GM12878 (cell line): Measurements from ENCODE around the gene NTN1. TPM values are rescaled to one million over a fixed set of nuclear protein-coding genes. Genes with fewer than 3 reads are reported as not detected.

Source experiments
- ATAC-seq: fragments of 200-7000 bp; cut with Tn5 transposase; 3 replicates; pipeline ENCODE4 v1.9.1; 2020; ENCODE audit warnings: mild to moderate bottlenecking, moderate library complexity
- BruUV-seq: library from RNA; stranded (reverse); fragments of 400-500 nt; replicated peaks from 2 replicates; lab custom pipeline; 2021; lab: Mats Ljungman, UMichigan
- CTCF ChIA-PET: fragments of 300-600 bp; sonication (Branson Sonifier 250); formaldehyde crosslinking; extraction: SDS; loops from one replicate; lab custom pipeline; 2021; ENCODE audit warnings: inconsistent platforms; lab: Yijun Ruan, JAX
- POLR2A ChIA-PET: fragments of 350-600 bp; formaldehyde crosslinking; extraction: SDS; loops from one replicate; lab custom pipeline; 2021; ENCODE audit warnings: inconsistent platforms; lab: Charles Lee
- RAD21 ChIA-PET: fragments of 300-600 bp; sonication (Branson Sonifier 250); formaldehyde crosslinking; loops from one replicate; lab custom pipeline; 2023; ENCODE audit warnings: antibody characterized with exemption; ENCODE audit not compliant: unreplicated experiment; lab: Charles Lee
- SMC1A ChIA-PET: fragments of 300-600 bp; sonication (Branson Sonifier 250); formaldehyde crosslinking; loops from one replicate; lab custom pipeline; 2023; ENCODE audit not compliant: unreplicated experiment, uncharacterized antibody; lab: Charles Lee
- DNase-seq: peaks from one replicate; pipeline ENCODE4 v3.0.0-alpha.2; 2011; ENCODE audit warnings: low read depth, low spot score
- FAIRE-seq: peaks from 3 replicates; lab custom pipeline; 2011; peaks lifted over from hg19 to GRCh38; lab: Jason Lieb, UNC
- H2AFZ ChIP-seq: 2 replicates; pipeline ENCODE4 v1.6.0; 2011; ENCODE audit warnings: low read depth, low read length, control low read depth; ENCODE audit not compliant: control insufficient read depth
- H3K27ac ChIP-seq: 2 replicates; pipeline ENCODE4 v1.5.1; 2011; ENCODE audit warnings: control low read depth; ENCODE audit not compliant: control insufficient read depth, insufficient read depth
- H3K27me3 ChIP-seq, 2 experiments: replicated peaks in 1 of 2; 2 replicates each; pipeline versions ENCODE4 v1.6.0 to v1.6.1; 2011; ENCODE audit warnings: low read length in 1 of 2; ENCODE audit not compliant: control insufficient read depth in 2 of 2, insufficient read depth in 2 of 2
- H3K36me3 ChIP-seq, 2 experiments: 2 replicates each; pipeline ENCODE4 v1.5.1; 2011; ENCODE audit warnings: low read length in 1 of 2; ENCODE audit not compliant: control insufficient read depth in 2 of 2, insufficient read depth in 2 of 2
- H3K4me1 ChIP-seq: 2 replicates; pipeline ENCODE4 v1.6.1; 2011; ENCODE audit warnings: mild to moderate bottlenecking, low read length, moderate library complexity, mixed read lengths; ENCODE audit not compliant: control insufficient read depth, insufficient read depth
- H3K4me2 ChIP-seq: 2 replicates; pipeline ENCODE4 v1.6.0; 2011; ENCODE audit warnings: control low read depth; ENCODE audit not compliant: control insufficient read depth, insufficient read depth
- H3K4me3 ChIP-seq: fragments of 200-600 bp; sonication (generic); 2 replicates; pipeline ENCODE4 v1.5.1; 2016
- H3K79me2 ChIP-seq: 2 replicates; pipeline ENCODE4 v1.6.0; 2011; ENCODE audit warnings: low read length; ENCODE audit not compliant: control insufficient read depth, insufficient read depth
- H3K9ac ChIP-seq: 2 replicates; pipeline ENCODE4 v1.8.0; 2011; ENCODE audit warnings: low read length, control low read depth, mixed read lengths; ENCODE audit not compliant: control insufficient read depth, insufficient read depth
- H3K9me3 ChIP-seq: replicated peaks from 3 replicates; pipeline ENCODE4 v1.5.1; 2011; ENCODE audit warnings: mild to moderate bottlenecking, low read length; ENCODE audit not compliant: control insufficient read depth, insufficient read depth
- H4K20me1 ChIP-seq: 2 replicates; pipeline ENCODE4 v1.6.0; 2011; ENCODE audit not compliant: control insufficient read depth, insufficient read depth
- HDGF ChIP-seq: fragments of 450-650 bp; IDR thresholded peaks from 2 replicates; pipeline ENCODE4 v1.6.1; 2016; ENCODE audit warnings: antibody characterized with exemption
- HSF1 ChIP-seq: fragments of 150-350 bp; IDR thresholded peaks from 2 replicates; pipeline ENCODE4 v1.6.1; 2014; ENCODE audit warnings: mild to moderate bottlenecking, low read depth, low read length
- JUNB ChIP-seq: IDR thresholded peaks from 2 replicates; pipeline ENCODE4 v1.6.1; 2016; ENCODE audit warnings: antibody characterized with exemption, mild to moderate bottlenecking
- KLF5 ChIP-seq: fragments of 450-650 bp; IDR thresholded peaks from 2 replicates; pipeline ENCODE4 v1.6.1; 2014; ENCODE audit warnings: mild to moderate bottlenecking; ENCODE audit not compliant: partially characterized antibody
- NFYA ChIP-seq: IDR thresholded peaks from 2 replicates; pipeline ENCODE4 v1.6.1; 2011; ENCODE audit warnings: low read depth, mild to moderate bottlenecking, low read length, improper control_type of control experiment, borderline replicate concordance
- PML ChIP-seq: IDR thresholded peaks from 2 replicates; pipeline ENCODE4 v1.6.1; 2012; ENCODE audit warnings: low read length, inconsistent platforms
- POLR2AphosphoS5 ChIP-seq: IDR thresholded peaks from 2 replicates; pipeline ENCODE4 v1.6.1; 2011; ENCODE audit warnings: mild to moderate bottlenecking, low read length, inconsistent platforms
- RFX5 ChIP-seq: IDR thresholded peaks from 2 replicates; pipeline ENCODE4 v1.6.1; 2011; ENCODE audit warnings: low read depth, low read length, improper control_type of control experiment
- SREBF1 ChIP-seq: IDR thresholded peaks from 2 replicates; pipeline ENCODE4 v1.6.1; 2012; ENCODE audit warnings: mild to moderate bottlenecking, low read length
- WGBS: methylation state at CpG from one replicate; pipeline ENCODE4 v1.1.6; 2016; ENCODE audit warnings: low lambda C conversion rate; ENCODE audit not compliant: insufficient replicate concordance, insufficient coverage; ENCODE audit errors: missing lambda C conversion rate; 5-methylcytosine and 5-hydroxymethylcytosine counted together
- in situ Hi-C: fragments of 300-500 bp; cut with MboI; formaldehyde crosslinking; loops from 9 replicates; pipeline ENCODE4 v1.14.3; 2018; ENCODE audit warnings: mixed read lengths
- intact Hi-C: fragments of 100-400 bp; cut with micrococcal nuclease; formaldehyde crosslinking; loops from one replicate; pipeline ENCODE4 v1.14.2; 2022; ENCODE audit not compliant: unreplicated experiment
- polyA plus RNA-seq, 11 experiments: library from polyadenylated mRNA; depleted of rRNA in 4 of 11; unstranded in 6 of 11; stranded (reverse) in 5 of 11; fragments of >200 nt; fragmentation: Nextera tagmentation in 4 of 11; fragmentation: Illumina TruSeq in 1 of 11; extraction: Ambion mirVana in 4 of 11; extraction: Trizol in 1 of 11; gene quantifications; 1 replicate in 1 of 11; 2 replicates in 10 of 11; pipeline versions ENCODE4 v1.2.1 to v1.2.3, GENCODE V29; 2011 to 2016; ENCODE audit warnings: inconsistent platforms in 2 of 11, missing spikeins in 2 of 11, low read depth in 1 of 11
- total RNA-seq, 4 experiments: library from RNA; depleted of rRNA in 3 of 4; stranded (reverse); fragments of >200 nt in 3 of 4; fragmentation: Illumina TruSeq in 1 of 4; extraction: Trizol in 1 of 4; gene quantifications; 2 replicates each; pipeline versions ENCODE4 v1.2.1 to v1.2.3, GENCODE V29; 2013 to 2021
- TF ChIP-seq, protein P1 (sequence below): fragments of 450-650 bp; IDR thresholded peaks from 2 replicates; pipeline ENCODE4 v1.6.1; 2017; ENCODE audit warnings: mild to moderate bottlenecking, moderate library complexity
- TF ChIP-seq, protein P2 (sequence below): IDR thresholded peaks from 2 replicates; pipeline ENCODE4 v1.6.1; 2011; ENCODE audit warnings: borderline replicate concordance, low read depth, mild to moderate bottlenecking, moderate library complexity, low read length; ENCODE audit not compliant: insufficient read depth, poor library complexity, severe bottlenecking

Gene NTN1
- total and polyA plus RNA-seq, 10 of the 15 experiments (the other 5 are each of a cell fraction or from before 2014, with no cell fraction given) = 0.02 to 0.89 (median 0.35) TPM

GRCh38 chr17:9057310-9057709 lies 36.0 kb downstream of the NTN1 start:
- SMC1A ChIA-PET = no interaction called here

GRCh38 chr17:9062399-9062902 lies 41.1 kb downstream of the NTN1 start:
- FAIRE-seq (no peak), DNase-seq (no peak), ATAC-seq (no peak)
- Histone ChIP-seq H3K4me2 (no peak overlapping the region), H3K4me3 (no peak overlapping the region), H3K9ac (no peak overlapping the region), H3K4me1 (no peaks in the 10 kb centered on the region), H3K36me3 (no peaks in the 10 kb centered on the region), H3K27ac (no peak overlapping the region), H4K20me1 (no peaks in the 10 kb centered on the region), H3K27me3 (no peaks in the 10 kb centered on the region; a peak in 1 of 4 replicates), H3K79me2 (no peaks in the 10 kb centered on the region), H3K9me3 (no peaks in the 10 kb centered on the region), H2AFZ (no peak overlapping the region)
- ChIA-PET RAD21 (no interaction called here), CTCF (interaction anchor here (0.7 to 1.0 kb wide), 4 partner anchors 10 to 495 kb away, joined by 3 to 4 read pairs (median 3); no protein-coding TSS in a partner anchor), POLR2A (no interaction called here), SMC1A (interaction anchor here (0.7 kb wide), 1 partner anchor 1540 kb away, joined by 3 read pairs; no protein-coding TSS in a partner anchor)
- WGBS = 48% methylated on average over 9 of the region's 9 CpGs
- BruUV-seq = no TSS peak
- in situ Hi-C loops (no loop called here), intact Hi-C loops (no loop called here)
- TF ChIP-seq RFX5 (no peak), SREBF1 (no peak), HSF1 (no peak), JUNB (no peak), NFYA (no peak), PML (no peak), KLF5 (no peak)
- TF ChIP-seq, protein P1, sequence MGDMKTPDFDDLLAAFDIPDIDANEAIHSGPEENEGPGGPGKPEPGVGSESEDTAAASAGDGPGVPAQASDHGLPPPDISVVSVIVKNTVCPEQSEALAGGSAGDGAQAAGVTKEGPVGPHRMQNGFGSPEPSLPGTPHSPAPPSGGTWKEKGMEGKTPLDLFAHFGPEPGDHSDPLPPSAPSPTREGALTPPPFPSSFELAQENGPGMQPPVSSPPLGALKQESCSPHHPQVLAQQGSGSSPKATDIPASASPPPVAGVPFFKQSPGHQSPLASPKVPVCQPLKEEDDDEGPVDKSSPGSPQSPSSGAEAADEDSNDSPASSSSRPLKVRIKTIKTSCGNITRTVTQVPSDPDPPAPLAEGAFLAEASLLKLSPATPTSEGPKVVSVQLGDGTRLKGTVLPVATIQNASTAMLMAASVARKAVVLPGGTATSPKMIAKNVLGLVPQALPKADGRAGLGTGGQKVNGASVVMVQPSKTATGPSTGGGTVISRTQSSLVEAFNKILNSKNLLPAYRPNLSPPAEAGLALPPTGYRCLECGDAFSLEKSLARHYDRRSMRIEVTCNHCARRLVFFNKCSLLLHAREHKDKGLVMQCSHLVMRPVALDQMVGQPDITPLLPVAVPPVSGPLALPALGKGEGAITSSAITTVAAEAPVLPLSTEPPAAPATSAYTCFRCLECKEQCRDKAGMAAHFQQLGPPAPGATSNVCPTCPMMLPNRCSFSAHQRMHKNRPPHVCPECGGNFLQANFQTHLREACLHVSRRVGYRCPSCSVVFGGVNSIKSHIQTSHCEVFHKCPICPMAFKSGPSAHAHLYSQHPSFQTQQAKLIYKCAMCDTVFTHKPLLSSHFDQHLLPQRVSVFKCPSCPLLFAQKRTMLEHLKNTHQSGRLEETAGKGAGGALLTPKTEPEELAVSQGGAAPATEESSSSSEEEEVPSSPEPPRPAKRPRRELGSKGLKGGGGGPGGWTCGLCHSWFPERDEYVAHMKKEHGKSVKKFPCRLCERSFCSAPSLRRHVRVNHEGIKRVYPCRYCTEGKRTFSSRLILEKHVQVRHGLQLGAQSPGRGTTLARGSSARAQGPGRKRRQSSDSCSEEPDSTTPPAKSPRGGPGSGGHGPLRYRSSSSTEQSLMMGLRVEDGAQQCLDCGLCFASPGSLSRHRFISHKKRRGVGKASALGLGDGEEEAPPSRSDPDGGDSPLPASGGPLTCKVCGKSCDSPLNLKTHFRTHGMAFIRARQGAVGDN = no peak

More at GRCh38 chr17:9057310-9057709, 36.0 kb downstream of the NTN1 start:
- Histone ChIP-seq H3K9ac (no peak overlapping the region), H3K27me3 (no peaks in the 10 kb centered on the region; a peak in 2 of 4 replicates), H3K27ac (no peak overlapping the region), H3K4me1 (no peaks in the 10 kb centered on the region), H3K4me3 (no peak overlapping the region), H4K20me1 (no peaks in the 10 kb centered on the region), H2AFZ (no peak overlapping the region), H3K79me2 (no peaks in the 10 kb centered on the region), H3K4me2 (no peak overlapping the region), H3K36me3 (no peaks in the 10 kb centered on the region), H3K9me3 (no peaks in the 10 kb centered on the region)
- DNase-seq = no peak
- intact Hi-C loops (no loop called here), in situ Hi-C loops (no loop called here)
- no peak for ATAC-seq
- TF ChIP-seq, protein P2, sequence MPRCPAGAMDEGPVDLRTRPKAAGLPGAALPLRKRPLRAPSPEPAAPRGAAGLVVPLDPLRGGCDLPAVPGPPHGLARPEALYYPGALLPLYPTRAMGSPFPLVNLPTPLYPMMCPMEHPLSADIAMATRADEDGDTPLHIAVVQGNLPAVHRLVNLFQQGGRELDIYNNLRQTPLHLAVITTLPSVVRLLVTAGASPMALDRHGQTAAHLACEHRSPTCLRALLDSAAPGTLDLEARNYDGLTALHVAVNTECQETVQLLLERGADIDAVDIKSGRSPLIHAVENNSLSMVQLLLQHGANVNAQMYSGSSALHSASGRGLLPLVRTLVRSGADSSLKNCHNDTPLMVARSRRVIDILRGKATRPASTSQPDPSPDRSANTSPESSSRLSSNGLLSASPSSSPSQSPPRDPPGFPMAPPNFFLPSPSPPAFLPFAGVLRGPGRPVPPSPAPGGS = no peak
- TF ChIP-seq POLR2AphosphoS5 (no peak), HDGF (no peak)
- ChIA-PET CTCF (no interaction called here), POLR2A (no interaction called here), RAD21 (no interaction called here)
- BruUV-seq = no TSS peak
- WGBS = 21% methylated on average over 7 of the region's 7 CpGs
- FAIRE-seq = no peak
